Endothelial cell of umbilical vein (primary cell): ENCODE results near the gene SCAI. TPM values are rescaled to one million over a fixed set of nuclear protein-coding genes. Genes with fewer than 3 reads are reported as not detected.

Experiments
- BruUV-seq: library from RNA; stranded (reverse); fragments of 400-500 nt; replicated peaks from 2 replicates; lab custom pipeline; 2021; lab: Mats Ljungman, UMichigan
- CTCF ChIA-PET: fragments of 300-600, 350-600 bp; sonication (Branson Sonifier 250); formaldehyde crosslinking; loops from one replicate; lab custom pipeline; 2021; ENCODE audit warnings: antibody characterized with exemption, inconsistent platforms; lab: Charles Lee
- POLR2A ChIA-PET: fragments of 300-600, 350-600 bp; sonication (Branson Sonifier 250); formaldehyde crosslinking; loops from one replicate; lab custom pipeline; 2021; ENCODE audit warnings: antibody characterized with exemption, inconsistent platforms; lab: Charles Lee
- DNase-seq: peaks from one replicate; pipeline ENCODE4 v3.0.0-alpha.2; 2011; ENCODE audit warnings: low read depth, low spot score
- FAIRE-seq: peaks from 2 replicates; lab custom pipeline; 2011; peaks lifted over from hg19 to GRCh38; lab: Jason Lieb, UNC
- H2AFZ ChIP-seq: 2 replicates; pipeline ENCODE4 v1.6.0; 2012; ENCODE audit warnings: low read depth, low read length, control low read depth, inconsistent platforms
- H3K27ac ChIP-seq: 2 replicates; pipeline ENCODE4 v1.5.1; 2011; ENCODE audit warnings: low read depth, mild to moderate bottlenecking, control low read depth, low read length, moderate library complexity; ENCODE audit not compliant: insufficient read depth
- H3K27me3 ChIP-seq, 2 experiments: 2 replicates each; pipeline versions ENCODE4 v1.6.0 to v1.6.1; 2011; ENCODE audit warnings: low read length in 2 of 2, mixed read lengths in 1 of 2; ENCODE audit not compliant: control insufficient read depth in 2 of 2, insufficient read depth in 2 of 2
- H3K36me3 ChIP-seq, 2 experiments: 2 replicates in 1 of 2; 3 replicates in 1 of 2; pipeline ENCODE4 v1.5.1; 2011; ENCODE audit warnings: low read length in 2 of 2, mild to moderate bottlenecking in 1 of 2, moderate library complexity in 1 of 2; ENCODE audit not compliant: control insufficient read depth in 2 of 2, insufficient read depth in 2 of 2; ENCODE audit errors: extremely low read depth in 1 of 2
- H3K4me1 ChIP-seq: 3 replicates; pipeline ENCODE4 v1.5.1; 2011; ENCODE audit warnings: mild to moderate bottlenecking, low read length; ENCODE audit not compliant: control insufficient read depth, insufficient read depth; ENCODE audit errors: extremely low read depth
- H3K4me2 ChIP-seq: 2 replicates; pipeline ENCODE4 v1.6.1; 2011; ENCODE audit warnings: low read length, control low read depth, mixed read lengths; ENCODE audit not compliant: insufficient read depth
- H3K4me3 ChIP-seq, 3 experiments: fragments of 200-600 bp in 1 of 3; sonication (generic), shearing (Covaris generic) in 1 of 3; replicated peaks in 1 of 3; 2 replicates each; pipeline ENCODE4 v1.5.1; 2011 to 2016; ENCODE audit warnings: control low read depth in 3 of 3, low read length in 3 of 3, mild to moderate bottlenecking in 2 of 3, inconsistent platforms in 1 of 3, low read depth in 1 of 3, moderate library complexity in 1 of 3; ENCODE audit not compliant: insufficient read depth in 1 of 3
- H3K79me2 ChIP-seq: 2 replicates; pipeline ENCODE4 v1.6.0; 2012; ENCODE audit warnings: low read length, inconsistent platforms; ENCODE audit not compliant: control insufficient read depth, insufficient read depth
- H3K9ac ChIP-seq: replicated peaks from 2 replicates; pipeline ENCODE3; 2011; ENCODE audit warnings: low read length, control low read depth; ENCODE audit not compliant: insufficient read depth; ENCODE audit errors: extremely low read depth
- H3K9me1 ChIP-seq: replicated peaks from 3 replicates; pipeline ENCODE4 v1.6.0; 2011; ENCODE audit warnings: mild to moderate bottlenecking, low read length; ENCODE audit not compliant: control insufficient read depth, insufficient read depth; ENCODE audit errors: extremely low read depth
- H3K9me3 ChIP-seq: replicated peaks from 2 replicates; pipeline ENCODE4 v1.5.1; 2012; ENCODE audit warnings: low read length, inconsistent platforms; ENCODE audit not compliant: control insufficient read depth, insufficient read depth
- H4K20me1 ChIP-seq: replicated peaks from 2 replicates; pipeline ENCODE3; 2011; ENCODE audit warnings: mild to moderate bottlenecking, low read length; ENCODE audit not compliant: control insufficient read depth, insufficient read depth; ENCODE audit errors: extremely low read depth
- CTCF ChIP-seq, 2 donors: IDR thresholded peaks; 1 replicate in 1 of 2; 2 replicates in 1 of 2; pipeline ENCODE4 v1.5.1; 2011; ENCODE audit warnings: low read length in 2 of 2, mild to moderate bottlenecking in 2 of 2, moderate library complexity in 2 of 2, control low read depth in 1 of 2, inconsistent platforms in 1 of 2, low read depth in 1 of 2; ENCODE audit not compliant: insufficient read depth in 1 of 2; ENCODE audit errors: extremely low read depth in 1 of 2
- EZH2 ChIP-seq: IDR thresholded peaks from 2 replicates; pipeline ENCODE4 v1.6.1; 2012; ENCODE audit warnings: borderline replicate concordance, low read depth, mild to moderate bottlenecking, moderate library complexity, low read length, inconsistent platforms; ENCODE audit not compliant: severe bottlenecking
- FOS ChIP-seq: IDR thresholded peaks from 2 replicates; pipeline ENCODE4 v1.6.1; 2011; ENCODE audit warnings: mild to moderate bottlenecking, low read length, moderate library complexity, borderline replicate concordance; ENCODE audit not compliant: insufficient read depth
- GATA2 ChIP-seq: IDR thresholded peaks from 2 replicates; pipeline ENCODE4 v1.7.0; 2011; ENCODE audit warnings: low read depth, mild to moderate bottlenecking, moderate library complexity, mixed read lengths, low read length; ENCODE audit not compliant: insufficient read length, insufficient read depth
- JUN ChIP-seq: IDR thresholded peaks from 2 replicates; pipeline ENCODE4 v1.6.1; 2011; ENCODE audit warnings: borderline replicate concordance, low read depth; ENCODE audit not compliant: insufficient read length, insufficient read depth
- MAX ChIP-seq: IDR thresholded peaks from 2 replicates; pipeline ENCODE4 v1.6.1; 2011; ENCODE audit not compliant: insufficient read depth, insufficient read length
- MYC ChIP-seq: IDR thresholded peaks from one replicate; pipeline ENCODE4 v1.6.1; 2011; ENCODE audit warnings: mild to moderate bottlenecking, low read depth, low read length
- POLR2A ChIP-seq: IDR thresholded peaks from 2 replicates; pipeline ENCODE4 v1.6.1; 2012; ENCODE audit warnings: low read depth, mild to moderate bottlenecking, control low read depth, low read length
- POLR2AphosphoS5 ChIP-seq: IDR thresholded peaks from 2 replicates; pipeline ENCODE4 v1.6.1; 2012; ENCODE audit warnings: low read depth, mild to moderate bottlenecking, control low read depth, low read length, moderate library complexity; ENCODE audit not compliant: insufficient read depth
- dilution Hi-C: fragments of 300-500 bp; cut with MboI; formaldehyde crosslinking; loops from one replicate; pipeline ENCODE4 v1.15.0; 2019; ENCODE audit warnings: low sequenced_read_pairs; ENCODE audit not compliant: extremely low pct_ligation_motif_present
- intact Hi-C: fragments of 100-400 bp; cut with micrococcal nuclease; formaldehyde crosslinking; loops from one replicate; pipeline ENCODE4 v1.10.0; 2022
- polyA plus RNA-seq, 4 experiments: library from polyadenylated mRNA; depleted of rRNA in 3 of 4; stranded (reverse) in 3 of 4; unstranded in 1 of 4; fragments of >200 nt; gene quantifications; 2 replicates each; pipeline versions ENCODE4 v1.2.1 to v1.2.3, GENCODE V29; 2011 to 2012; ENCODE audit warnings: missing spikeins in 1 of 4
- total RNA-seq: library from RNA; stranded (reverse); gene quantifications from 2 replicates; pipeline ENCODE4 v1.2.3, GENCODE V29; 2021

SCAI gene
- total and polyA plus RNA-seq, 2 donors (not counting 3 experiments of a cell fraction or from before 2014, with no cell fraction given): 2.0 to 9.3 TPM

- Histone ChIP-seq H3K9me3 (no peaks in the 10 kb centered on the region), H3K4me2 (no peak overlapping the region), H3K9ac (no peak overlapping the region), H3K79me2 (no peaks in the 10 kb centered on the region), H3K9me1 (no peaks in the 10 kb centered on the region), H3K27ac (no peak overlapping the region), H2AFZ (no peak overlapping the region), H3K27me3 (no peaks in the 10 kb centered on the region), H3K4me3 (no peak overlapping the region), H3K4me1 (no peaks in the 10 kb centered on the region), H3K36me3 (no peaks in the 10 kb centered on the region), H4K20me1 (no peaks in the 10 kb centered on the region)
- ChIA-PET POLR2A (no interaction called here), CTCF (interaction anchor here (1.5 kb wide), 1 partner anchor 11 kb away, joined by 7 read pairs; the partner anchor contains the start of gene SCAI)
- dilution Hi-C loops: no loop called here
- TF ChIP-seq JUN: no peak
- no peak for TF ChIP-seq POLR2AphosphoS5
- no peak for TF ChIP-seq FOS
- TF ChIP-seq CTCF (IDR thresholded peaks at IDR 0.05; ENCODE audit: extremely low read depth in 1 of 2, insufficient read depth in 1 of 2, low read depth in 1 of 2, low read length in 2 of 2): no peak
- no peak for TF ChIP-seq GATA2
- no peak for TF ChIP-seq POLR2A
- no peak for TF ChIP-seq MAX
- TF ChIP-seq MYC: no peak
- no peak for TF ChIP-seq EZH2
- FAIRE-seq (no peak), DNase-seq (no peak)
- no TSS peak for BruUV-seq
- intact Hi-C loops: no loop called here
Measured at GRCh38 chr9:125131778-125132177, 11.6 kb downstream of the SCAI start.
